ENCODE measurements around the gene C16orf96.

- TF ChIP-seq, protein P1, sequence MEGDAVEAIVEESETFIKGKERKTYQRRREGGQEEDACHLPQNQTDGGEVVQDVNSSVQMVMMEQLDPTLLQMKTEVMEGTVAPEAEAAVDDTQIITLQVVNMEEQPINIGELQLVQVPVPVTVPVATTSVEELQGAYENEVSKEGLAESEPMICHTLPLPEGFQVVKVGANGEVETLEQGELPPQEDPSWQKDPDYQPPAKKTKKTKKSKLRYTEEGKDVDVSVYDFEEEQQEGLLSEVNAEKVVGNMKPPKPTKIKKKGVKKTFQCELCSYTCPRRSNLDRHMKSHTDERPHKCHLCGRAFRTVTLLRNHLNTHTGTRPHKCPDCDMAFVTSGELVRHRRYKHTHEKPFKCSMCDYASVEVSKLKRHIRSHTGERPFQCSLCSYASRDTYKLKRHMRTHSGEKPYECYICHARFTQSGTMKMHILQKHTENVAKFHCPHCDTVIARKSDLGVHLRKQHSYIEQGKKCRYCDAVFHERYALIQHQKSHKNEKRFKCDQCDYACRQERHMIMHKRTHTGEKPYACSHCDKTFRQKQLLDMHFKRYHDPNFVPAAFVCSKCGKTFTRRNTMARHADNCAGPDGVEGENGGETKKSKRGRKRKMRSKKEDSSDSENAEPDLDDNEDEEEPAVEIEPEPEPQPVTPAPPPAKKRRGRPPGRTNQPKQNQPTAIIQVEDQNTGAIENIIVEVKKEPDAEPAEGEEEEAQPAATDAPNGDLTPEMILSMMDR (IDR thresholded peaks at IDR 0.05): no peak
- no peak for TF ChIP-seq POLR2A (IDR thresholded peaks at IDR 0.05)
- no peak for TF ChIP-seq POLR2AphosphoS5 (IDR thresholded peaks at IDR 0.05)
Measured at GRCh38 chr16:4570086-4570485, 13.9 kb downstream of the C16orf96 start.

Data from gastroesophageal sphincter (tissue), 3 donors.